AG09319 (cell line): ENCODE results near the gene TTLL1.
"Not testable (repeated sequence)": the region's sequence is repeated elsewhere in the genome, so short reads cannot be mapped to it uniquely, and the experiment has no call there.

Source experiments
- DNase-seq: peaks from one replicate; pipeline ENCODE4 v3.0.0-alpha.2; 2010; ENCODE audit warnings: low read depth; ENCODE audit errors: extremely low read depth
- CTCF ChIP-seq: IDR thresholded peaks from 2 replicates; pipeline ENCODE4 v1.5.1; 2011; ENCODE audit warnings: low read depth, mild to moderate bottlenecking, inconsistent platforms, low read length, moderate library complexity

TTLL1 gene

GRCh38 chr22:43039800-43040199 is 49.4 kb downstream of the TTLL1 start:
- TF ChIP-seq CTCF = no peak
- no peak for DNase-seq

GRCh38 chr22:43038325-43038724 is 50.9 kb downstream of the TTLL1 start:
- TF ChIP-seq CTCF = no peak
- DNase-seq = no peak

DNA sequence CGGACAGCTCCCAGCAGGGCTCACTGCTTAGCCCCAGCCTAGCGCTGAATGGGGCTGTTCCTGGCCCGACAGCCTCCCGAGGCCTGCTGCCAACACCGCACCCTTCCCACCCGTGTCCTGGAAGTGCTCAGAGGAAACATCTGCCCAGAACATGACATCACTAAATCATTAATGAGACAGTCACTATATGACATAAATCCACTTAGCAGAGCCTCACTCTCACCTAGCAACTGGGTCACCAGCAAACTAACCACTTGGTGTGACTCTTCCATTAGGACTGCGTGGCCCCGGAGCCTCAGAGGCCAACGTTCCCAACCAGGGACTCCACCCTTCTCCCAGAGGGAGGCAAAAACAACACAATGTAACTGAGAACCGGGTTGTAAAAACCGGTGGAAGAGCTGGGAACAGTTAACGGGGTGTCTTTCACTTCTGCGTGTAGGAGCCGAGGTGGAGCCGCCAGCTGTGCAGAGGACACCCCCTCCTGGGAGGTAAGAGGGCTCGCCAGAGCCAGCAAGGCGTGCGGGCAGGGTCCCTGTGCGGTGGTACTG is 52.8 kb downstream of the TTLL1 start:
- no peak for TF ChIP-seq CTCF
- no peak for DNase-seq

DNA sequence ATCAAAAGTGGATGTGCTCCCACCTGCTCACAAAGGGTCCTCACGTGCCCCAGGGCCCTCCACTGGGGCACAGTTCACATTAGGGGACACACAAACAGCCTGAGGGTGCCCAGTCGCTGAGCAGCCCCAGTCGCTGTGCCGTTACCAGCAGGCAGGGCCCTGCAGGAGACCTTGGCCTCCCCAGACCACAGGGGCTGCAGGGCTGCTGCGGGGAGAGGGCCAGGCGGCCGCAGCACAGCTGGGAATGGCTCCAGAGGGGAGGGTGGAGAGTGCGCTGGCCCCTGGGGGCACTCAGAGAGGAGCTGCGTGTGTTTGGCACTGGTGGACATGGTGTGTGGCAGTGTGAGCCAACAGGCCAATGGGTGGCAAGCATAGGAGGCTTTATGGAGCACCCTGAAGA is 53.9 kb downstream of the TTLL1 start:
- no peak for DNase-seq
- no peak for TF ChIP-seq CTCF

DNA sequence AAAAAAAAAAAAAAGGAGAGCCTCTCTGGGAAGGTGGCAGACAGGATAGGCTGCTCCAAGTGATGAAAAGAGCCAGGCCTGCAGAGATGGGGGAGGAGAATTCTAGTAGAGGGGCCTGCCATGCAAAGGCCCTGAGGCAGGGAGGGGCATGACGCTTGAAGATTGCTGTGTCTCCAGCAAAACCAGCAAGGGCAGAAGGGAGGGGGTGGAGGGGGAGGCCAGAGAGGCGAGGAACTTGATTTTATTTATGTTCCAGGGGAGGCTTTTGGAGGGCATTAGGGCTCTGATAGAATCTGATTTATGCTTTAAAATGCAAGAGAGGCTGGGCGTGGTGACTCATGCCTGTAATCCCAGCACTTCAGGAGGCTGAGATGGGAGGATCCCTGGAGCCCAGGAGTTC is 57.6 kb downstream of the TTLL1 start:
- no peak for DNase-seq
- no peak for TF ChIP-seq CTCF

DNA sequence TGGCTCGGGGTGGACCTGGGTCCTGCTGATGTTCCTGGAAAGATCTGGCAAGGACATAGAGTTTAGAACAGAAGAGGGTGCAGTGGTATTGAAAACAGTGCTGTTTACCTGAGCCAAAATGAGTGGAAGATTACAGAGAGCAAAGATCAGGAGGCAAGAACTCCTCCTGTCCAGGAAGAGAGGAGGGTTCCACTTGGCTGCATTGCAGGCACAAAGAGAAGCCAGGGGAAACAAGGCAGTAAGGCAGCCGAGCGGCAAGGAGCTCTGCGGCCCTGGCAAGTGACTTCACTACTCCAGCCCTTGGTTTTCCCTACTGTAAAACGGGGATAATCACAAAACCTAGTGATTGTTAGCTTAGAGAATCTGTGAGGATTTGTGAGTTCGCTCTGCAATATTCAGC is 70.6 kb downstream of the TTLL1 start:
- DNase-seq = no peak
- no peak for TF ChIP-seq CTCF

- DNase-seq = no peak
- no peak for TF ChIP-seq CTCF
These were observed 71.4 kb downstream of the TTLL1 start for GRCh38 chr22:43017525-43018460.

DNA sequence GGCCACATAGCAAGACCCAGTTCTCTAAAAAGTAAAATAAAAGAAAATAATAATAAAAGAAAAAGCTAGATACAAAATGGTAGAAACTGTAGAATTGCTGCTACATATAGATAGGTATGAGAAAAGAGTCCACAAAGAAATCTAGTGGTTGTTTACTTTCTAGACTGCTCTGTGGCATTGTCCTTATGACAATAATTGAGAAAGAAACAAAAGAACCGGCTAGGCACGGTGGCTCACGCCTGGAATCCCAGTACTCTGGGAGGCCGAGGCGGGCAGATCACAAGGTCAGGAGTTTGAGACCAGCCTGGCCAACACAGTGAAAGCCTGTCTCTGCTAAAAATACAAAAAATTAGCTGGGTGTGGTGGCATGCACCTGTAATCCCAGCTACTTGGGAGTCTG is 73.0 kb downstream of the TTLL1 start:
- DNase-seq = not testable (repeated sequence)
